Cerebellar cortex (tissue), 1 donor: ENCODE measurements around the gene AVEN.

ENCODE experiments used
- DNase-seq: peaks from one replicate; pipeline ENCODE4 v3.0.0-alpha.2; 2015; ENCODE audit warnings: low spot score

Gene AVEN

DNA sequence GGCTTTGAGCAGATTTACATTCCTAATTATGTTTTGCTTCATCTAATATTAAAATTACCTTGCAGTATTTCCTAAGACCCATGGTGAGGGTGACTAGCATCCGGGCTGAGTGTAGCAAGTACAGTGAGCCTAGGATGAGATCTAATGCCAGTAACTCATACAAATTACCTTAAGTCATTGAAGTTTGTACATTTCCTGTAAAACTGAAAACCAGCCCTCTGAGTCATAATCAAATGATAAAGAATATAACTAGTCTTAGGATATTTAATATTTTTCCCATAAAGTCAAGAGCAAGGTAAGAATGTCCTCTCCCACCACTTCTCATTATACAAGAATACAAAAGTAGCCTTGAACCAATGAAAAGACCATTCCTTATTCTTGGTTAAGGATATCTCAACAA, 125.5 kb downstream of the AVEN start:
- no peak for DNase-seq

DNA sequence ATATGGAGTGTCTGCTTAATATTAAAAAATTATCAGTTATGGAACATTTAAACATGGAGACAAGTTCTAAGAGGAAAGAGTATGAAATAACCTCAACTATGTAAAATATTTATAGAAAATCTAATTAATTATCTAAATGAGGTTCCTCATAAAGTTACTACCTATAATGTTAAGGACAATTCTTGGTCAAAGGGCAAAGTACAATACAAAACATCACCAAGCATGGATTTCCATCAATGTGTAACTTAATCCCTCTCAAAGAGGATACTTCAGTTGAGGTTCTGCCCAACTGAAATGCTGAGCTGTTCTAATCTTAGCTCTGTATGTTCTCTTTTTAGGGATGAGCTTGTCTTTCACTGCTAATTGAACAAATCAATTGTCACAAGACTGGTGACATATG, 126.7 kb downstream of the AVEN start:
- DNase-seq, result no peak

DNA sequence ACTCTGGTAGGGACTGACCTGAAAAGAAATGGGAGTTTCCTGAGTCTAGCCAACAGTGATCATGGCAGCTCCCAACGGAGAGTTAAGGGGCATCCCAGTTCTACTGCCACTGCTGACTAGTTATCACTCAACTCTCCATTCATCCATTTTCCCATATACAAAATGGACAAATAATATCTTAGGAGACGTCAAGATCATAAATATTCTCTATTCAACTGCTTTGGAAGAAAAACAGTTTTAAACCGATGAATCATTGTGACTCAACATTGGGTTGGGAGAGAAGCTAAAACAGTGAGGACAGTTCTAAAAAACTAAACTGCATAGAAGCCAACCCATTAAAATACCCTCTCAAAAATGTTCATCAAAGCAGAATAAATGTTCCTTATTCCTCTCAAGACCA, 128.3 kb downstream of the AVEN start:
- DNase-seq, result no peak

DNA sequence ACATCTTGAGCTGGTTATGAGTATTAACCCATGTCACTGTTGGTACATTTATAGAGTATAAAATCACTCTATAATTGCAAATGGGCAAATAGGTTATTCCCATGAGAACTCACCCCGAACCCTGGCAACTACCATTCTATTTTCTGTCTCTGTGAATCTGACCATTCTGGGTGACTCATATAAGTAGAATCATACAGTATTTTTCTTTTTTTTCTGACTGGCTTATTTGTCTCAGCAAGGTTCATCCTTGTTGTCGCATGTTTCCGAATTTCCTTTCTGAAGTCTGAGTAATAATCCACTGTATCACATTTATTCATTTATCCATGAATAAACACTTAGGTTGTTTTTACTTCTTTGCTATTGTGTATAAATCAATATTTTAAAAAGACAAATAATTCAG, 130.6 kb downstream of the AVEN start:
- DNase-seq, result no peak

DNA sequence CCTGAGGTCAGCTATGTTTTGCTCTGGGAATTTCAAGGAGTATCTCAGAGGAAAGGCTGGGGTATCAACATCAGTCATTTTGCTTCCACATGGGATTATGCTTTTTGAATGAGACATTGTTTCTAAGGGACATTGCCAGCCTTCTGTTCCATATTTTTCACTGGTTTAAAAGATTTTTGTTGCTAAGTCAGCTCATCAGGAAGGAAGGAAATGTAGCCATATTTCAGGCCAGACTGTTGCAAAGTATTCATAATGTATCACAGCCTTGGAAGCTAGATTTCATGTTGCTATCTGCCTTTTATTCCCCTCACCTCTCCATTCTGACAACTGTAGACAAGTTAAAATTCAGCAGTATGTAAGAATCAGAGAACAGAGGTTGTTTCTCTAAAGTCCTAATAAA, 131.7 kb downstream of the AVEN start:
- no peak for DNase-seq

DNA sequence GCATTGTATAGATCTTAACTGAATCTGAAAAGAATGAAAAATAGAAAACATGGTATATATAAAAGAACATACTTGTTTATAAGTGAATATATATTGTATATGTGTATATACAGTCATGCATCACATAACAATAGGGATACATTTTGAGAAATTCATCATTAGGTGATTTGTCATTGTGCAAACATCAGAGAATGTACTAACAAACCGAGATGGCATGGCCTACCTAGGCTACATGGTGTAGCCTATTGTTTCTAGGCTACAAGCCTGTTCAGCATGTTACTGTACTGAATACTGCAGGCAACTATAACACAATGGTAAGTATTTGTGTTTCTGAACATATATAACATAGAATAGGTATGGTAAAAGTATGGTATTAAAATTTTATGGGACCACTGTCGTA, 135.3 kb downstream of the AVEN start:
- no peak for DNase-seq

DNA sequence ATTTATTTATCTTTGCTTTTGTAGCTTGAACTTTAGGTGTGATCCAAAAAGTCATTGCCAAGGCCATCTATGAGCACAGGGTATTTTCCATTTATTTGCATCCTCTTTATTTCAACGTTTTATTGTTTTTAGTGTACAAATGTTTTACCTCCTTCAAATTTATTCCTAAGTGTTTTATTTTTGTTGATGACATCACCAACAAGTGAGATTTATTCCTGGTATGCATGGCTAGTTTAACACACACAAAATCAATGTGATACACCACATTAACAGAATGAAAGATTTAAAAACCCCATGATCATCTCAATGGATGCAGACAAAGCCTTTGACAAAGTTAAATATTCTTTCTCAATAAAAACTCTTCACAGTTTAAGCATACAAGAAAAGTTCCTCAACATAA, 137.0 kb downstream of the AVEN start:
- DNase-seq, result no peak

DNA sequence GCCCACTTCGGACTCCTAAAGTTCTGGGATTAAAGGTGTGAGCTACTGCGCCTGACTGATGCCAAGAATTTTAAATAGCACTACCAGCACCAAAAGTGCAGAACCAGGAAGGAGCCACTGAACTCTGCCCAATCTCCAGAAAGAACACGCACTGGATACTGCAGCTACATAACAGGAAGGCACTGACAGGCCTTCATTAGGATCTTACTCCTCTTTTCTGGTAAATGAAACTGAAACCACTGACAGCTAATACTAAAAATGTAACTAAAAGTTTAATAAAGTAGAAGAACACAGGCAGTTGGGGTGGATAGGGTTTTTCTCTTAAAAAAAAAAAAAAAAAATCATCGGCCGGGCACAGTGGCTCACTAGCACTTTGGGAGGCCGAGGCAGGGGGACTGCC, 144.8 kb downstream of the AVEN start:
- DNase-seq, result no peak

DNA sequence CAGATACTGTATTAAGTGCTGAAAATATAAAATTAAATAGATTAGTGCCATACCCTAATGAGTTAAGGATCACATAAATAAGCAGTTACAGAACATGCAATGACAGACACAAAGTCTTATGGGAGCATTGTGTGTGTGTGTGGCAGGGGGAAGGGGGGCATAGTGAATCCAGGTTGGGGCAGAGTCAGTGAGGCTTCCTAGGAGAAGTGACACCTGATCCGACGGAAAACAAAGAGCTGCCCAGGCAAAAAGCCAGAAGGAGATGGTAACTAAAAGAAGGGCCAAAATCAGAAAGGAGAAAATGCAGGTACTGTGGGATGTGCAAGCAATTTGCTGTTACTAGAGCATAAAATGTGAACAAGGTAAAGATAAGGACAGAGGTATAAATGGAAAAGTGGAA, 150.8 kb downstream of the AVEN start:
- no peak for DNase-seq

DNA sequence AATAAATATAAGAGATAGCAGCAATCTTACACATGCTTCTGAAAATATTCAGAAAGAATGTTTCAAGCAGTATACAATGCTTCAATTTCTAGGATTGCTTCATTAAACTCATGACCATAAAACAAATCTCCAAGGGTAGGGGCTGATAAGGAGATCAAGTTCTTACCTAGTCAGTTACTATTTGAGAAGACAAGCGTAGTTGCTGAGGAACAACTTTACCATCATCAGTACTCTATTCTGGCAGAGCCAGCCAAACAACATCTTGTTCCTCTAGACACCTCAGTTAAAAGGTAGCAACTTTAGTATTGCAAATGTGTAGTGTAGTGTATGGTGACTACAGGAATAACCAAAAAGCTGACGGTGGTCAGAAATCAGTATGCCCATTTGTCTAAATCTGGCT, 156.1 kb downstream of the AVEN start:
- no peak for DNase-seq

DNA sequence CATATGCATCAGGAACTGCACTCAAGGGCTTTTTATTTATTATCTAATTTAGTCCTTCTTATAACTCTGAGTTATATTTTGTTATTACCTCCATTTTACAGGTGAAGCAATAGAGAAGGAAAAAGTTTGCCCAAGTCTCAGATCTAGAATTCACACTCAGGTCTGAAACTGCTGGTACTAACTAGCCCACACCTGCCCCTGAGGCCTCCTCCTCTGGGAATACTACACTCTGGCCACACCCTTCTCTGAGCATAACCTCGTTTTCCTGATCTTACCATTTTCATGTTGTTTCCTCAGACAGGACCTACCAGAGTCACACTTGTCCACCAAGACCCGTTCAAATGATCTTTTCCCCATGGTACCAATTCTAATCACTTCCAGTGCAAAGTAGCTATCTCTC, 164.8 kb downstream of the AVEN start:
- no peak for DNase-seq

DNA sequence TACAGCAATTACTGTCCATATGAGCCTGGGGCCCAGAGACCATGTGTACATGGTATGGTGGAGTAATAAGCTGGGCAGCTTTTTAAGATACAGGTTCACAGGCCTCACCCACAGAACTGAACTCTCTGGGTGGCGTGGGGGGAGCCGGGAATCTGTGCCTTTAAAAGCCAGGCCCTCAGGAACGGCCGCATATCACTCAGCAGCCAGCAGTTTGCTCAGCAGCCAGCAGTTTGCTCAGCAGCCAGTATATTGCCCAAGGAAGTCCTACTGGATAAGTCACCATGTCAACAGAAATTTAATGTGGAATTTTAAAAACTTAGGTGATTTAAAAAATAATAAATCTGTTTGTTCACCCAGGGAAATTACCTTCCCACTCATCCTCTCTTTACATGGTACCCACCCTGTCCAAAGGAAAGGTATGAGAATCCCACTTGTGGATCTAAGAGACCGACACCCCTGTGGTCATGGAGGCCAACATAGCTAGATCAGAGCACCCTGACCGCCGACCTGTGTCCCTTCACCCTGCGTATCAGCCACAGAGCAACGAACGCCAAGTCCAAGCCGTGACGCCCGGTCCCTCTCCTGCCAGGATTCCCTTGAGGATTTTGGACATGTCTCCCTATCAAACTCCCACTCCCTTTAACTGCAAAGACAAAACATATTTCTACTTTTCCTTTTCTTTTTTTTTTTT, 166.4 kb downstream of the AVEN start:
- no peak for DNase-seq

DNA sequence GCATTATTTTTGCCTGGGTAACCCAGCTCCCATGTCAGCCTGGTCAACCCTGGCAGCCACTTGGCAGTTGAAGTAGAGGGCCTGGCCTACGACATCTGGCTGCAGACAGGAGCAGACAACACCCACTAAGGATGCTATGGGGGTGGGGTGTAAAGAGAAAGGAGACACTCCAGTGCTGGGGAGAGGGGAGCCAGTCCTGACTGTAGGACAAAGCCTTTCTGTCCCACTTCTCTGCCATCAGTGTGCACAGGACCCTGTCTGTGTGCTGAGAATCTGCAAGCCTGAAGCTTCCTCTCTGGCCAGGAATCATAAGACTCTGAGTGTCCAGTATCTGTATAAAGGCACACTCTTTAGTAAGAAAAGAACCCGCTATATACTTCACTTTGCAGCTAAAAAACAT, 167.0 kb downstream of the AVEN start:
- no peak for DNase-seq

DNA sequence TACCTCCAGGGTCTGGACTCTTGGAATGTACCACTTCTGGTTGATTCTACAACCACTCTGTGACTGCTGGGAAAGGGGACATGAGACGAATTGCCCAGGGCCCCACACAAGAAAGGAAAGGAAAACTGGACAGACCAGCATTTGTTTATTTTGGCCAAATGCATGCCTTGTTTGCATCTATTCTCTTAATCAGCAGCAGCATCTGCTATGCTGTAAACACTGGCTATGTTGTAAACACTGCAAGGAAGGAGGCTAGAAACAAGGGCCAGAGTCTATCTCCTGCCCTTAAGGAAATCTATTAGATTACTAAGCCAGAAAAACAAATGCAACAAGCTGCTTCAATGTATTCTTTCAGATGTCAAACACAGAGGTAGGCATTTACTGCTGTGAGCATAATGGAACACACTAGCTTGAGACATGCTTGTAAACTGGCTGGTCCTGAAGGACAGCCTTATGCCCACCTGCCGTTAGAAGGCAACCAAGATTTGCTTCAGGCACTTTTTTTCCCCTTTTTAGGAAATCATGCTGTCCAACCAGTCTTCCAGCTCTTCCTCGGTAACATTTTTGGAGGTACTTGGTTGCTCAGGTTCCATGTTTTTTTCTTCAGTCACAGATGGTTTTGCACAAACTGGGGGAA, 172.8 kb downstream of the AVEN start:
- no peak for DNase-seq

DNA sequence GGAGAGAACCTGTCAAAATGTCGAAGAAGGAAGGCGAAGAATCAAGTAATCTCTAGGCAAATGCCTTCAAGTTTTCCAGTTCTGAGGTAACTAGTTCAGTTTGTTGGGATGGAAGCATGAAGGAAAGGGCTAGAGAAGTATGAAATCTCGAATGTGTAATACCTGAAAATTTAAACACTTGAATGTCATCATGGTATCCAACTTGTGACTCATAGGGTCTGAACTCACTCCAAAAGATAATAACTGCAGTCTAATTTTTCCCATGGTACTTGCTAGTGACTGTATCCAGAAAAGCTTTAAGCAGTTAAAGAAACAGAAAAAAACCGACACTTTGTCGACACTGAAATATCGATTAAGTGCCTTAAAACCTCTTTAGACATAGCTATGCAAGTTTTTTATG, 173.6 kb downstream of the AVEN start:
- DNase-seq, result no peak

DNA sequence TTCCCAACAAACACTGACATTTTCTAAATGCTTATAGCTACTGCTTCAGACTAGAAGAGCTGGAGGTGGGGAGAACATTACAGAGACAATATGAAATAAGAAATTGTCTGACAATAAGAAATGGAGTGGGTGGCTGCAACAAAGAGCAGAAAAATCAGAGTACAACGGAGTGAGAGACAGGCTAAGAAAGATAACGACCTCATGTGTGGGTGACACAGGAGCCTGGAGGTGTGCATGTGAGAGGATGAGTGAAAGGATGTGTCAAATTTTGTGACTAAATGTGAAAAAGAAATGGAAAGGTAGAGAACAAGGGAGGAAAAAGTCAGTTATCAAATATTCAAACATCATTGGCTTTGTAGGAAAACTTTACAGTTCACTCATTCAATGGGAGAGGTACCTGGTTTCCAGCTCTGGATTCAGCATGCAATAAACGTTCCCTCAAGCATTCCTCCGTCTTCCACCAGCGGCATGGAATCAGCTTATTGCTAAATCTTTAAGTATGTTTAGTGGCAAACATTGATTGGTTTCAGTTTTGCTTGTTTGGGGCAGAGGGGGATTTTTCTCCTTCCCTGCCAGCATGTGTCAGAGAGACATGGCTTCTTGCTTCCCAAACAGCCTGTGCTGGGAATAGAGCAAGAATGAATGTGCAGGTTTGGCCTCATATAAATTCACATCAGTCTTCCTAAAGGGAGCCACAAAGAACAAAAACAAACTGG, 174.5 kb downstream of the AVEN start:
- DNase-seq, result no peak

DNA sequence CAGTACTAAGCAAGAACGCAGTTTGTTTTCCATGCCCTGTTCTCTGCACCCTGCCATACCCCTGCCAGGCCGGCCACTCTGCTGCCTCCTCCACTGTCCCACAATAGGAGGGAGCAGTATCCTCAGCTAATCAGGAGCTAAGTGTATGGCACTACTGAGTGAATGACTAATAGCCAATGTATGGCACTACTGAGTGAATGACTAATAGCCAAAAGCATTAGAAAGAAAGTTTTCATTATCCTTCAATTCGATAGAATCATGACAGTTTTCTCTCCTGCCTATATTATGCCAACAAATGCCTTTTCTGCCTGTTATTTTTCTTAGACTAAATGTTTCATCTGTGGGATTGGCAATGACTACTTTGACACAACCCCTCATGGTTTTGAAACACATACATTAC, 178.2 kb downstream of the AVEN start:
- no peak for DNase-seq

DNA sequence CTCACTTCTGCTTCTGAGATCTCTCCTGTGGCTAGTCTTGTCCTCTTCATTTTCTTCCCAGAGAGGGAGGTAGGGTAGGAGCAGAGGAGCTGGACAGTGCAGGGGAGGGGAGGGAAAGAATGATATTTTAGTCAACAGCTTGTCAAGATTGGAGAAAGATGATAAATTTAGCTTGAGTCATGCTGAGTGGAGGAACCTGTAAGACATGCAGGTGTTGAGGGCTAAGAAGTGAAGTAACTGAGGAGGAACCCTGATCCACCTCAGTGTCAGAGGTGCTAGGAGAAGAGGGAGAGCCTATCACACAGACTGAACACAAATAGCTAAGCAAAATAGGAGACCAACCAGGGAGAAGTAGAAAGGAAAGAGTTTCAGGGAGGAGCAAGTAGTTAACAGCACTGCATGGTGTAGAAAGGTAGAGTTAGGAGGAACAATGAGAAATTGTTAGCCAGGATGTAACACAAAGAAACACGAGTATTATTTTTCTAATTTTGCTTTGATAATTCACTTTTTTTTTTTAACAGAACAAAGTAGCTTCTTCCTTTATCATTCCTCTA, 178.9 kb downstream of the AVEN start:
- no peak for DNase-seq

DNA sequence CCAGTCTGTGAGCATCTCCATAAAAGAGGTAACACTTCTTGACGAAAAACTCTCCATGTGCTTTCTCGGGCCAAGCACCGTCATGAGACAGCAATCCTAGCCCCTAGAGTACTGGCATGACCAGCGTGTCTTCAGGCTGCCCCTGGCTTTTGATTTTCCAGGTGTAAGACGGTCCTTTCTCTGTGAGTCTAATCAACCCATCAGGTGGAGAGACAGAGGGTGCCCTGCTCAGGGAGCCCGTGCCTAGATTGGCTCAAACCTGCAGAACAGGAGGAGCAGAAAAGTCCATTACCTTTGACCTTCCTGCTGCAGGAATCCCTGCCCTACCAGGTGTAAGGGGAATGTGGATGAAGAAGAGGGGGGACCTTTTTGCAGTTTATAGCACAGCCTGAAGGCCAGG, 180.2 kb downstream of the AVEN start:
- no peak for DNase-seq

DNA sequence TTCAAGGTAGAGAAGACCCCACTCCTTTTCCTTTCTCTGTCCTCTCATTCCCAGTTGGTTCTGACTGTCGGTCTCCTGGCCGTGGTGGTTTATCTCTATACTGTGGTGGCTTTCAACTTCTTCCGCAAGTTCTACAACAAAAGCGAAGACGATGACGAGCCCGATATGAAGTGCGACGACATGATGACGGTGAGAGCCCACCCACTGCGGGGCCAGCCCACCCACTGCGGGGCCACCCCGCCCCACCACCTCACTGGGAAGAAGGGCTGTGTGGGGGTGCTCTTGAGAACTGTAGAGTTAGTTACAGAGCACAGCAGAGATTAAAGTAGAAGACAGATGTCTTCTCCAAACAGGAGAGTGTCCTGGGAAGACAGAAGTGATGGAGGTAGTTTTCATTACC, 181.3 kb downstream of the AVEN start:
- no peak for DNase-seq

DNA sequence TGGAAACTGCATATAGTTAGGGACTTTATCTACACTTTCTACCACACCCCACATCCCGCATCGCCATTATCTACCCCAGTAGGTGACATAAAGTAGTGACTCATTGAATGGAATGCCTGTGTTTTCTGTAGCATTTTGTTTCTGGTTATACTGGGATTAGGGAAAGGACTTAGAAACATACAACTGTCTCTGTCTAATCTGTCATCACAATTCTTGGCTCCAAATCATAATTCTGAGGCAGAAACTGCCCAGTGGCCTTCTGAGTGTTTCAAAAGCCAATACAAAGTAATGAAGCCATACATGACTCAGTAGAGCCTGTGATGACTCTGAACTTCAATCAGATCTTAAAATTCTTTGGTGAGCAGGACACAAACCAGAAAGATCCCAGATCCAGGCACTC, 186.4 kb downstream of the AVEN start:
- no peak for DNase-seq

DNA sequence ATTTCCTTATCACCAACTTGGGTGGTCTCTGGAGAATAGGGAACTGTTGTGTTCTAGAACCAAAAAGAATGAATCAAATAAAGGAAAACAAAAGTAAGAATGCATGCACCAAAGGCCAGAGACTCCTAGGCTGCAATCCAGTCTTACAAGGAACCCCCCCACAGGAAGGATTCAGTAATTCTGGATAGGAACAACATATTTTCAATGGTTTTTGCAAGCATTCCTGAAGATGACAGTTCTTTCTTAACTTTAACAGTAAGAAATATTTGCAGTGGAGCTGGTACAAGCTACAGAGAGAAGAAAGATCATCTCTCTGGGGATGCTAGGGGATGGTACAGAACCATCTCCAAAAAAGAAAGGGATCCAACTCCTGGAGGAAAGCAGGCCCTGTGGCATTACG, 186.9 kb downstream of the AVEN start:
- no peak for DNase-seq

DNA sequence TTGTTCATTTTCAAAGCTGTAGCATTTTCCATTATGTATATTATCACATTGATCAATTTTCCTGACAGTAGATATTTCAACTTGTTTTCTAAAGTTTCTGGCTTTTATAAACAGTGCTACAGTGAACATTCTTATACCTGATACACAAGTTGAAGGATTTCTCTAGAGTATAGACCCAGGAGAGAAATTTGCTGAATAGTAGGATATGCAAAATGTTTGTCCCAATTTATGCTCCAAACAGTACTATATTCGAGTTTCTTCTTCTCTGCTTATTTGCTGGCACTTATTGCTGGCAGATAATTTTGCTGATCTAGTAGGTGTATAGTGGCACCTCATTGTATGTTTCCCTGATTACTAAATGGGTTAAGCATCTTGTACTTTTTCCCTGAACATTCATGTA, 187.9 kb downstream of the AVEN start:
- DNase-seq, result no peak
